Activated CD4-positive, alpha-beta T cell treated with anti-CD3 and anti-CD28 coated beads, Interleukin-2, Interleukin-4, amounts not matched to agents 100 ng/mL and 50 ng/mL, durations not matched to agents 16 hours and 8 hours (primary cell): ENCODE data around the gene ITGB1BP1.
"Not testable (repeated sequence)": the region's sequence is repeated elsewhere in the genome, so short reads cannot be mapped to it uniquely, and the experiment has no call there.

Source experiments
- DNase-seq: peaks from one replicate; pipeline ENCODE4 v3.0.0-alpha.2; 2020; ENCODE audit warnings: low spot score

Gene ITGB1BP1

GRCh38 chr2:9400268-9401058, 22.9 kb downstream of the ITGB1BP1 start:
- DNase-seq = no peak

GRCh38 chr2:9398881-9399780, 24.2 kb downstream of the ITGB1BP1 start:
- no peak for DNase-seq

- DNase-seq = not testable (repeated sequence)
Measured at GRCh38 chr2:9398251-9398650, 25.1 kb downstream of the ITGB1BP1 start.

GRCh38 chr2:9397201-9397600, 26.1 kb downstream of the ITGB1BP1 start:
- DNase-seq = no peak

- DNase-seq = no peak
Measured at GRCh38 chr2:9394816-9395215, 28.5 kb downstream of the ITGB1BP1 start.

GRCh38 chr2:9392898-9393765, 30.2 kb downstream of the ITGB1BP1 start:
- no peak for DNase-seq

GRCh38 chr2:9391961-9392720, 31.2 kb downstream of the ITGB1BP1 start:
- DNase-seq = no peak

- DNase-seq = no peak
Measured at GRCh38 chr2:9390991-9391390, 32.3 kb downstream of the ITGB1BP1 start.

- no peak for DNase-seq
Measured at GRCh38 chr2:9390151-9390850, 33.0 kb downstream of the ITGB1BP1 start.

- no peak for DNase-seq
Measured at GRCh38 chr2:9388950-9389911, 34.1 kb downstream of the ITGB1BP1 start.

- DNase-seq = no peak
Measured at GRCh38 chr2:9388199-9388681, 35.1 kb downstream of the ITGB1BP1 start.

- DNase-seq = no peak
Measured at GRCh38 chr2:9385841-9386240, 37.5 kb downstream of the ITGB1BP1 start.

- DNase-seq = no peak
Measured at GRCh38 chr2:9384521-9384920, 38.8 kb downstream of the ITGB1BP1 start.

GRCh38 chr2:9382604-9383235, 40.6 kb downstream of the ITGB1BP1 start:
- DNase-seq = no peak

GRCh38 chr2:9380702-9381628, 42.4 kb downstream of the ITGB1BP1 start:
- DNase-seq = no peak

- DNase-seq = no peak
Measured at GRCh38 chr2:9379391-9379755, 44.0 kb downstream of the ITGB1BP1 start.

- no peak for DNase-seq
Measured at GRCh38 chr2:9378433-9379390, 44.6 kb downstream of the ITGB1BP1 start.
